ENCODE results near the gene AQP12B. TPM values are rescaled to one million over a fixed set of nuclear protein-coding genes. Genes with fewer than 3 reads are reported as not detected.

The AQP12B gene
- total RNA-seq, 1 donor from 2014 or later: not detected

- Mint-ChIP-seq H3K27ac (ENCODE audit: unreplicated experiment) (no peak overlapping the region), H3K9me3 (ENCODE audit: unreplicated experiment) (peaks cover 15% of the 10 kb centered on the region), H3K36me3 (ENCODE audit: unreplicated experiment) (peaks cover 9% of the 10 kb centered on the region), H3K27me3 (ENCODE audit: unreplicated experiment) (peaks cover 6% of the 10 kb centered on the region), H3K4me1 (ENCODE audit: low read depth, unreplicated experiment) (no peaks in the 10 kb centered on the region), H3K4me3 (ENCODE audit: unreplicated experiment) (no peak overlapping the region)
- TF ChIP-seq, protein P1, sequence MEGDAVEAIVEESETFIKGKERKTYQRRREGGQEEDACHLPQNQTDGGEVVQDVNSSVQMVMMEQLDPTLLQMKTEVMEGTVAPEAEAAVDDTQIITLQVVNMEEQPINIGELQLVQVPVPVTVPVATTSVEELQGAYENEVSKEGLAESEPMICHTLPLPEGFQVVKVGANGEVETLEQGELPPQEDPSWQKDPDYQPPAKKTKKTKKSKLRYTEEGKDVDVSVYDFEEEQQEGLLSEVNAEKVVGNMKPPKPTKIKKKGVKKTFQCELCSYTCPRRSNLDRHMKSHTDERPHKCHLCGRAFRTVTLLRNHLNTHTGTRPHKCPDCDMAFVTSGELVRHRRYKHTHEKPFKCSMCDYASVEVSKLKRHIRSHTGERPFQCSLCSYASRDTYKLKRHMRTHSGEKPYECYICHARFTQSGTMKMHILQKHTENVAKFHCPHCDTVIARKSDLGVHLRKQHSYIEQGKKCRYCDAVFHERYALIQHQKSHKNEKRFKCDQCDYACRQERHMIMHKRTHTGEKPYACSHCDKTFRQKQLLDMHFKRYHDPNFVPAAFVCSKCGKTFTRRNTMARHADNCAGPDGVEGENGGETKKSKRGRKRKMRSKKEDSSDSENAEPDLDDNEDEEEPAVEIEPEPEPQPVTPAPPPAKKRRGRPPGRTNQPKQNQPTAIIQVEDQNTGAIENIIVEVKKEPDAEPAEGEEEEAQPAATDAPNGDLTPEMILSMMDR (IDR thresholded peaks at IDR 0.05; ENCODE audit: partially characterized antibody, unreplicated experiment): no peak
- no peak for DNase-seq
Observed at GRCh38 chr2:240629968-240630770, 52.5 kb downstream of the AQP12B start.

DNA sequence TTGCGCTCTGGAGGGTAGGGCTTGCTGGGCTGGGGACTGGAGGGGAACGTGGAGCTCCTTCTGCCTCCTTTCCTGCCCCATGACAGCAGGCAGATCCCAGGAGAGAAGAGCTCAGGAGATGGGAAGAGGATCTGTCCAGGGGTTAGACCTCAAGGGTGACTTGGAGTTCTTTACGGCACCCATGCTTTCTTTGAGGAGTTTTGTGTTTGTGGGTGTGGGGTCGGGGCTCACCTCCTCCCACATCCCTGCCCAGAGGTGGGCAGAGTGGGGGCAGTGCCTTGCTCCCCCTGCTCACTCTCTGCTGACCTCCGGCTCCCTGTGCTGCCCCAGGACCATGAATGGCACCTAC is 53.1 kb downstream of the AQP12B start:
- H3K9me3 Mint-ChIP-seq (ENCODE audit: unreplicated experiment): peaks cover 12% of the 10 kb centered on the region
- no peak overlapping the region for H3K27ac Mint-ChIP-seq (ENCODE audit: unreplicated experiment)
- peaks cover 9% of the 10 kb centered on the region for H3K36me3 Mint-ChIP-seq (ENCODE audit: unreplicated experiment)
- DNase-seq: no peak
- no peaks in the 10 kb centered on the region for H3K4me1 Mint-ChIP-seq (ENCODE audit: low read depth, unreplicated experiment)
- no peak overlapping the region for H3K4me3 Mint-ChIP-seq (ENCODE audit: unreplicated experiment)
- H3K27me3 Mint-ChIP-seq (ENCODE audit: unreplicated experiment): peaks cover 6% of the 10 kb centered on the region
- TF ChIP-seq, protein P1 (IDR thresholded peaks at IDR 0.05; ENCODE audit: partially characterized antibody, unreplicated experiment): no peak

GRCh38 chr2:240628808-240629618 is 53.7 kb downstream of the AQP12B start:
- H3K36me3 Mint-ChIP-seq (ENCODE audit: unreplicated experiment): peaks cover 9% of the 10 kb centered on the region
- TF ChIP-seq, protein P1 (IDR thresholded peaks at IDR 0.05; ENCODE audit: partially characterized antibody, unreplicated experiment): no peak
- peaks cover 9% of the 10 kb centered on the region for H3K9me3 Mint-ChIP-seq (ENCODE audit: unreplicated experiment)
- no peaks in the 10 kb centered on the region for H3K4me1 Mint-ChIP-seq (ENCODE audit: low read depth, unreplicated experiment)
- no peak overlapping the region for H3K27ac Mint-ChIP-seq (ENCODE audit: unreplicated experiment)
- H3K4me3 Mint-ChIP-seq (ENCODE audit: unreplicated experiment): no peak overlapping the region
- no peak for DNase-seq
- peaks cover 6% of the 10 kb centered on the region for H3K27me3 Mint-ChIP-seq (ENCODE audit: unreplicated experiment)

DNA sequence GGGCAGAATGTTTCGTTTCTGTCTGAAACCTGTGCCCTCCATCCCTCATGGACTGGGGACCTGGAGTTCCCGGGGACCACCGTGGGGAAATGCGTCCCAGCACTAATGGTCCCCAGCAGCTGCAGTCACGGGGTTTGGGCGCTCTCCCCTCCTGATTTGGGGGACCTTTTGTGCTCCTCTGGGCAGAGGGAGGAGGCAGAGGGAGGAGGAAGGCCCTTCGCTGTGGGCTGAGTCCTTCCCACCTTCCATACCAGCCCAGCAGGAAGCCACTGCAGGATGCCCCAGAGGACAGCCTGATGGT is 54.2 kb downstream of the AQP12B start:
- H3K27ac Mint-ChIP-seq (ENCODE audit: unreplicated experiment): no peak overlapping the region
- H3K36me3 Mint-ChIP-seq (ENCODE audit: unreplicated experiment): peaks cover 6% of the 10 kb centered on the region
- no peak overlapping the region for H3K4me3 Mint-ChIP-seq (ENCODE audit: unreplicated experiment)
- H3K9me3 Mint-ChIP-seq (ENCODE audit: unreplicated experiment): peaks cover 7% of the 10 kb centered on the region
- peaks cover 6% of the 10 kb centered on the region for H3K27me3 Mint-ChIP-seq (ENCODE audit: unreplicated experiment)
- DNase-seq: no peak
- H3K4me1 Mint-ChIP-seq (ENCODE audit: low read depth, unreplicated experiment): no peaks in the 10 kb centered on the region
- TF ChIP-seq, protein P1 (IDR thresholded peaks at IDR 0.05; ENCODE audit: partially characterized antibody, unreplicated experiment): no peak
